ENCODE data around the gene SLC10A7.

DNA sequence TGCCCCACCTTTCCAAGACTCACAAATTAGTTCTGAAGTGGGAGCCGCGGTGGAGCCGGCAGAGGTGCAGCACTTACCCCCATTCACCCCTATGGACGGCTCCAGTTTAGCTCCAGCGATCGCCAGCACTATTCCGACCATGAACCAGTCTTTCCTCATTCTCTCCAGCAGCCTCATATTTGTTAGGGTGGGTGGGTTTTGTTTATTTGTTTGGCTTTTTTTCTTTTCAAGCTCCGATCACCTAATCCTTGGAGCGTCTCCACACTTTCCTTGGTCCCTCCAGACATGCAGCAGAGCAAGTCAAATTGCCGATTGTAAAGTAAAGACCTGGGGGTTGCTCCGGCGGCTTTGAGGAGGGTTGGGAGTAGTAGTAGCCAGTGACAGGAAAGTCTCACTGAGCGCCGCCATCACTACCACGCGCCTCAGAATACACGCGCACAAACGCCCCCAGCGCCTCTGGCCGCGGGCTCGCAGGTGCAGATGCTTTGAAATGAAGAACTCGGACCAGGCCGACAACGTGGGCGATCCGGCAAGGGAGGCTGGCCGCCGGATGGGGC lies at the start of gene SLC10A7:
- TF ChIP-seq, protein P1, sequence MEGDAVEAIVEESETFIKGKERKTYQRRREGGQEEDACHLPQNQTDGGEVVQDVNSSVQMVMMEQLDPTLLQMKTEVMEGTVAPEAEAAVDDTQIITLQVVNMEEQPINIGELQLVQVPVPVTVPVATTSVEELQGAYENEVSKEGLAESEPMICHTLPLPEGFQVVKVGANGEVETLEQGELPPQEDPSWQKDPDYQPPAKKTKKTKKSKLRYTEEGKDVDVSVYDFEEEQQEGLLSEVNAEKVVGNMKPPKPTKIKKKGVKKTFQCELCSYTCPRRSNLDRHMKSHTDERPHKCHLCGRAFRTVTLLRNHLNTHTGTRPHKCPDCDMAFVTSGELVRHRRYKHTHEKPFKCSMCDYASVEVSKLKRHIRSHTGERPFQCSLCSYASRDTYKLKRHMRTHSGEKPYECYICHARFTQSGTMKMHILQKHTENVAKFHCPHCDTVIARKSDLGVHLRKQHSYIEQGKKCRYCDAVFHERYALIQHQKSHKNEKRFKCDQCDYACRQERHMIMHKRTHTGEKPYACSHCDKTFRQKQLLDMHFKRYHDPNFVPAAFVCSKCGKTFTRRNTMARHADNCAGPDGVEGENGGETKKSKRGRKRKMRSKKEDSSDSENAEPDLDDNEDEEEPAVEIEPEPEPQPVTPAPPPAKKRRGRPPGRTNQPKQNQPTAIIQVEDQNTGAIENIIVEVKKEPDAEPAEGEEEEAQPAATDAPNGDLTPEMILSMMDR (IDR thresholded peaks at IDR 0.05): no peak
- no peak for TF ChIP-seq POLR2A (IDR thresholded peaks at IDR 0.05)
- TF ChIP-seq EP300 (IDR thresholded peaks at IDR 0.05): no peak
